Peyer's patch (tissue), 4 donors: ENCODE data around the gene EPG5.

ENCODE experiments used
- POLR2A ChIP-seq, 2 donors: fragments of 450-650 bp; IDR thresholded peaks; one replicate each; pipeline ENCODE4 v1.5.1; 2017; ENCODE audit warnings: antibody characterized with exemption in 2 of 2, mild to moderate bottlenecking in 2 of 2, moderate library complexity in 2 of 2
- TF ChIP-seq, protein P1 (sequence below), 6 experiments: fragments of 450-650 bp in 4 of 6; fragments of 200-600 bp in 2 of 6; sonication (generic) in 1 of 6; IDR thresholded peaks; one replicate each; pipeline ENCODE4 v1.5.1; 2017 to 2019; ENCODE audit warnings: antibody characterized with exemption in 6 of 6, mild to moderate bottlenecking in 3 of 6, moderate library complexity in 1 of 6

DNA sequence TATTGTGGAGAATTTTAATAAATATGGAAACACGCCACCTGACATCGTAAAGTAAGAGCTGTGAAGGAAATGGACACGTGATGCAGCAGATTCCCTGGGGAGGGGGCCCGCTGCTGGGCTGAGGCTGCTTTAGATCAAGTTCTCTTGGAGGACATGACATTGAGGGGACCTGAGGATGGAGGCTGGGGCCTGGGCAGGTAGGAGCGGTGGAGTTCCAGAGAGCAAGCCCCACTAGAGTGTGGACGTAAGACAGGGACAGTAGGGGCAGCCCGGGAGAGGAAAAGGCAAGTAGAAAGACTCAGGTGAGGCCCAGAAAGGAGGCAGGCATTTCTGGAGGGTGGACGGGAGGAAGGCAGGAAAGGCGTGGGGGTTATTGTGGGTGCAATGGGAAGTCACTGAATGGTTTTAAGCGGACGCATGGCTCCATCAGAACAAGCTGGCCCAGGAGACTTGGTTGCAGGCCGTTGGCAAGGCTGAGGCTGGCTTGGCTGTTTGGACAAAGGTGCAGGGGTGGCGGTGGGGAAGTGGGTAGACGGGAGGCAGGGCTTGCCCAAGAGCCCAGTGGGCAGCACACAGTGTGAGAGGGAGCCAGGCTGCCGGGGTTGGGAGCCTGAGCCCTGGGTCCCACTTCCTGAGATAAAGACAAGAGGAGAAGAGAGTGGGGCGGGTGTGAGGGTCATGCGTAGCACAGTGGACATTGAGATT is 125.9 kb downstream of the EPG5 start:
- TF ChIP-seq, protein P1, sequence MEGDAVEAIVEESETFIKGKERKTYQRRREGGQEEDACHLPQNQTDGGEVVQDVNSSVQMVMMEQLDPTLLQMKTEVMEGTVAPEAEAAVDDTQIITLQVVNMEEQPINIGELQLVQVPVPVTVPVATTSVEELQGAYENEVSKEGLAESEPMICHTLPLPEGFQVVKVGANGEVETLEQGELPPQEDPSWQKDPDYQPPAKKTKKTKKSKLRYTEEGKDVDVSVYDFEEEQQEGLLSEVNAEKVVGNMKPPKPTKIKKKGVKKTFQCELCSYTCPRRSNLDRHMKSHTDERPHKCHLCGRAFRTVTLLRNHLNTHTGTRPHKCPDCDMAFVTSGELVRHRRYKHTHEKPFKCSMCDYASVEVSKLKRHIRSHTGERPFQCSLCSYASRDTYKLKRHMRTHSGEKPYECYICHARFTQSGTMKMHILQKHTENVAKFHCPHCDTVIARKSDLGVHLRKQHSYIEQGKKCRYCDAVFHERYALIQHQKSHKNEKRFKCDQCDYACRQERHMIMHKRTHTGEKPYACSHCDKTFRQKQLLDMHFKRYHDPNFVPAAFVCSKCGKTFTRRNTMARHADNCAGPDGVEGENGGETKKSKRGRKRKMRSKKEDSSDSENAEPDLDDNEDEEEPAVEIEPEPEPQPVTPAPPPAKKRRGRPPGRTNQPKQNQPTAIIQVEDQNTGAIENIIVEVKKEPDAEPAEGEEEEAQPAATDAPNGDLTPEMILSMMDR (IDR thresholded peaks at IDR 0.05): no peak
- TF ChIP-seq POLR2A (IDR thresholded peaks at IDR 0.05): no peak
